Spleen (tissue), 7 donors: Measurements from ENCODE around the gene CBLN4.

ENCODE experiments used
- CTCF ChIP-seq, 11 experiments: fragments of 200-600 bp in 7 of 11; fragments of 450-650 bp in 4 of 11; sonication (generic) in 4 of 11; IDR thresholded peaks in 8 of 11; conservative IDR thresholded peaks in 3 of 11; 1 replicate in 7 of 11; 2 replicates in 4 of 11; pipeline versions ENCODE4 v1.4.0 to v1.8.0; 2016 to 2021; ENCODE audit warnings: antibody characterized with exemption in 11 of 11, inconsistent platforms in 4 of 11, mild to moderate bottlenecking in 1 of 11
- POLR2A ChIP-seq, 3 donors: fragments of 450-650 bp; IDR thresholded peaks; one replicate each; pipeline ENCODE4 v1.5.1; 2017; ENCODE audit warnings: antibody characterized with exemption in 3 of 3, mild to moderate bottlenecking in 1 of 3
- donor health status: DM: no; HTN: no; CAD: no; lungs with moderate emphysema.
- donor health status: DM: no; HTN: no; CAD: no.
- donor health status: DM: no; HTN: no; CAD: no.

GRCh38 chr20:56001890-56002289 is 3.4 kb downstream of the CBLN4 start:
- TF ChIP-seq CTCF (IDR thresholded peaks at IDR 0.05 in 8 of 11, conservative IDR thresholded peaks at IDR 0.05 in 3 of 11) (no peak), POLR2A (IDR thresholded peaks at IDR 0.05) (no peak)
